ENCODE data around the gene BMAL1. TPM values are rescaled to one million over a fixed set of nuclear protein-coding genes. Genes with fewer than 3 reads are reported as not detected.

The BMAL1 gene
- total and polyA plus RNA-seq, 2 of the 8 experiments (the other 6 are each of a cell fraction or from before 2014, with no cell fraction given), result 6.8 to 6.9 TPM

DNA sequence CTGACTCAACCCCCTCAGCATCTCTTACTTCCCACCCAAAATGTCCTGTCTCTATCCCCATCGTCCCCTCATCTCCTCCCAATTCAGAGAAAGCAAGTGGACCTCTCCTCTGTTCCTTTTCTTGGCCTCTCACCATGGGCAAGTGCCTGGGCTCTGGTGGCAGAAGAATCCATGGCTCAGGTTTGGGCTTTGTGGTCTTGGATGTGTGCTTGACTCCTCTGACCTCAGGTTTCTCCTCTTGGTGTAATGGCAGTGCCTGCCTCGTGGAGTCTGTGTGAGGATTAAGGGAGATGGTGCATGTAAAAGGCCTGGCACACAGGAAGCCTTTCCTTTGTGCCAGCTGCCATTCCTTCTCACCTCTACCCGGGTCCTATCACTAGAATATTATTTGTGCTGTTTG, 3.2 kb downstream of the BMAL1 start (continued):
- TF ChIP-seq FOSL1 (IDR thresholded peaks at IDR 0.05; ENCODE audit: insufficient read depth, low read depth, low read length) (no peak), CHD2 (IDR thresholded peaks at IDR 0.05; ENCODE audit: low read length) (no peak)

Measured in H1 (cell line).